MM.1S (cell line): Measurements from ENCODE around the gene LHB.
A peak's percentile ranks its signal among the peaks of the same experiment; 100 is the strongest.
"Not testable (repeated sequence)": the region's sequence is repeated elsewhere in the genome, so short reads cannot be mapped to it uniquely, and the experiment has no call there.

Source experiments
- EZH2 ChIP-seq: fragments of 300-600 bp; sonication (generic); optimal IDR thresholded peaks from 2 replicates; pipeline ENCODE3; 2017; ENCODE audit warnings: low read depth, mild to moderate bottlenecking, antibody characterized with exemption, low read length, mixed read lengths
- EZH2phosphoT487 ChIP-seq: fragments of 300-600 bp; sonication (generic); IDR thresholded peaks from 2 replicates; pipeline ENCODE4 v1.6.1; 2018; ENCODE audit warnings: antibody characterized with exemption, low read length
- TF ChIP-seq, protein P1 (sequence below): fragments of 300-600 bp; sonication (generic); IDR thresholded peaks from 2 replicates; pipeline ENCODE4 v1.5.1; 2016; ENCODE audit warnings: antibody characterized with exemption, low read length, mixed read lengths

DNA sequence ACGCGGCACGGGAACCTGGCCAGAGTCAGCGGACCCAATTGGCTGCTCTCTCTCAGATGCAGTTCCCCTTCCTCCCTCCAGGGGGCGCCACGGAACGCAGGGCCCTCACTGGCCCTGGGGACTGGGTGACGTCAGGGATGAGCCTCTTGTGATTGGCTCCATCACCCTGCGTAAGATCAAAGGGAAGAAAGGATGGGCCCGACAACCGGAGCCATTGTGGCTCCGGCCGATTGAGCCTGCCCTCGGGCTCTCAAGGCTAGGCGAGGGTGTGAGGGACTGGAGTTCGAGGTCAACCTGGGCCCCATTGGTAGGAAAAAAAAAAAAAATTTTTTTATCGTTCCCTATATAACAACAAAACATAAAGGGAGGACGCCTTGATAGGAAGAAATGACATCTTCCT is 19.9 kb upstream of the LHB start, which contains the start of gene CGB1:
- TF ChIP-seq EZH2, EZH2phosphoT487: not testable (repeated sequence)
- TF ChIP-seq, protein P1, sequence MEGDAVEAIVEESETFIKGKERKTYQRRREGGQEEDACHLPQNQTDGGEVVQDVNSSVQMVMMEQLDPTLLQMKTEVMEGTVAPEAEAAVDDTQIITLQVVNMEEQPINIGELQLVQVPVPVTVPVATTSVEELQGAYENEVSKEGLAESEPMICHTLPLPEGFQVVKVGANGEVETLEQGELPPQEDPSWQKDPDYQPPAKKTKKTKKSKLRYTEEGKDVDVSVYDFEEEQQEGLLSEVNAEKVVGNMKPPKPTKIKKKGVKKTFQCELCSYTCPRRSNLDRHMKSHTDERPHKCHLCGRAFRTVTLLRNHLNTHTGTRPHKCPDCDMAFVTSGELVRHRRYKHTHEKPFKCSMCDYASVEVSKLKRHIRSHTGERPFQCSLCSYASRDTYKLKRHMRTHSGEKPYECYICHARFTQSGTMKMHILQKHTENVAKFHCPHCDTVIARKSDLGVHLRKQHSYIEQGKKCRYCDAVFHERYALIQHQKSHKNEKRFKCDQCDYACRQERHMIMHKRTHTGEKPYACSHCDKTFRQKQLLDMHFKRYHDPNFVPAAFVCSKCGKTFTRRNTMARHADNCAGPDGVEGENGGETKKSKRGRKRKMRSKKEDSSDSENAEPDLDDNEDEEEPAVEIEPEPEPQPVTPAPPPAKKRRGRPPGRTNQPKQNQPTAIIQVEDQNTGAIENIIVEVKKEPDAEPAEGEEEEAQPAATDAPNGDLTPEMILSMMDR, result peak; percentile 48
